NOMO-1 (cell line): ENCODE data around the gene GALNS.
A peak's percentile ranks its signal among the peaks of the same experiment; 100 is the strongest.
"Not testable (repeated sequence)": the region's sequence is repeated elsewhere in the genome, so short reads cannot be mapped to it uniquely, and the experiment has no call there.

Experiments
- DNase-seq, 2 experiments: peaks; one replicate each; lab custom pipeline; 2025; ENCODE audit not compliant: unreplicated experiment in 2 of 2; lab: John Stamatoyannopoulos, UW

The GALNS gene

DNA sequence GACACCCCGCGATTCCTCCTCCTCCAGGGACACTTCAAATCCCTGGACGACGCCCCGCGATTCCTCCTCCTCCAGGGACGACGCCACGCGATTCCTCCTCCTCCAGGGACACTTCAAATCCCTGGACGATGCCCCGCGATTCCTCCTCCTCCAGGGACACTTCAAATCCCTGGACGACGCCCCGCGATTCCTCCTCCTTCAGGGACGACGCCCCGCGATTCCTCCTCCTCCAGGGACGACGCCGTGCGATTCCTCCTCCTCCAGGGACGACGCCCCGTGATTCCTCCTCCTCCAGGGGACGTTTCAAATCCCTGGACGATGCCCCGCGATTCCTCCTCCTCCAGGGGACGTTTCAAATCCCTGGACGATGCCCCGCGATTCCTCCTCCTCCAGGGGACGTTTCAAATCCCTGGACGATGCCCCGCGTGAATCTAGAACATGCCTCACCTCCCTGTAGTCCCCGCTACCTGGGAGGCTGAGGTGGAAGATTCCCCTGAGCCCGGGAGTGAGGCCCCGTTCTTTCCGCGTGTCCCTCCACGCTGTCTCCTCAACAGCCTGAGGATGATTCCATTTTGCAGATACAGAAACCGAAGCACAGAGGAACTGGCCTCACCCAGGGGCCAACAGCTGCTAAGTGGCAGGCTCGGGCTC lies 33.1 kb upstream of the GALNS start:
- DNase-seq: not testable (repeated sequence)

DNA sequence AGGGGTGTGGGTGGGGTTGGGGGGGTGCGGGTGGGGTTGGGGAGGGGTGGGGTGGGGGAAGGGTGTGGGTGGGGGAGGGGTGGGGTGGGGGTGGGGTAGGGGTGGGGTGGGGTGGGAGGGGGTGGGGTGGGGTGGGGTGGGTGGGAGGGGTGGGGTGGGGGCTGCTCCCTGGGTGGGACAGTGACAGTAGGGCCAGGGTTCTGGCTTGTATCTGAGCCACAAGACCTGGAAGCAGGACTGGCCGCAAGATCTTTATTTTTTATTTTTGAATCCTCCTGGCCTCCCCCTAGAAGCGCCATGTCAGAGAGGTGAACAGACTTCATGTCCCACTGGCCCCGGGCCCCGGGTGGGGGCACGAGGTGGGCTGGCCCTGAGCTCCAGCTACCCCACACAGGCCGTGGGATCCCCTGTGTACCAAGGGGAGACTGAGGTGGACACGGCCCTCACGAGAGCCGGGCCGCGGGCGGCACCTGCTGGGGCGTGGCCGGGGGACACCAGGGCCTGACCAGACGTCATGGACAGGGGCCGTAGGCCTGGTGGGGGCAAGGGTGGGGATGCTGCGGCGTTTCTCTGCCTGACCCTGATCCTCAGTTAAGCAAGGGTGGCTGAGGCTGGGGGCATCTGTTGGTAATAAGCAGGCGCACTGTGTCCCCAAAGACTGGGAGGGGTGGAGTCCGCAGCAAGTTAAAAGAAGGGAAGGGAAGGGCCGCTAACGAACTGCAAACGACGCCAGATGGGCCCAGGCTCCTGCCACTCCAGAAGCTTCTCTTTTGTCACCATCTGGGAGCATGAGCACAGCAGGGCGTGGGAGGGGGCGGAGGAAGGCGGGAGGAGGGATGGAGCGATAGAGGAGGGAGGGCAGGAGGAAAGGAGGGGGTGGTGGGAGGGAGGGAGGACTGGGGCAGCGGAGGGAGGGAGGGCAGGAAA lies 32.0 kb upstream of the GALNS start:
- DNase-seq: no peak

DNA sequence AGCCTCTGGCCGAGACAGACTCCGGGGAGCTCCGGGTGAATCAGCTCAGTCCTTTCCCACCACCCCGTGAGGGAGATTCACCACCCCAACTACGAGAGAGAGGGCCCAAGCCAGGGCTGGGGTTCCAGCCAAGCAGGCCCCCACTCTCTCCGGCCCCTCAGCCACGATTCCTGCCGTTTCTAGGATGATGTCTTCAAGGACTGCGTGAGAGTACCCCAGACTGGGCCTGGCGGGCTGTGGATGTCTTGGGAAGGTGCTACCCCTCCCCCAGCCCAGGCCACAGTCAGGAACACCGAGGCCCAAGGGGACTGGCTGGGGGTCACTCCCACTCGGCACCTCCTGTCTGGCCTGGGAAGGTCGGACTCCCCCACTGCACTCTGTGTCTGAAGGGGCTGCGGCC lies 31.3 kb upstream of the GALNS start:
- no peak for DNase-seq

DNA sequence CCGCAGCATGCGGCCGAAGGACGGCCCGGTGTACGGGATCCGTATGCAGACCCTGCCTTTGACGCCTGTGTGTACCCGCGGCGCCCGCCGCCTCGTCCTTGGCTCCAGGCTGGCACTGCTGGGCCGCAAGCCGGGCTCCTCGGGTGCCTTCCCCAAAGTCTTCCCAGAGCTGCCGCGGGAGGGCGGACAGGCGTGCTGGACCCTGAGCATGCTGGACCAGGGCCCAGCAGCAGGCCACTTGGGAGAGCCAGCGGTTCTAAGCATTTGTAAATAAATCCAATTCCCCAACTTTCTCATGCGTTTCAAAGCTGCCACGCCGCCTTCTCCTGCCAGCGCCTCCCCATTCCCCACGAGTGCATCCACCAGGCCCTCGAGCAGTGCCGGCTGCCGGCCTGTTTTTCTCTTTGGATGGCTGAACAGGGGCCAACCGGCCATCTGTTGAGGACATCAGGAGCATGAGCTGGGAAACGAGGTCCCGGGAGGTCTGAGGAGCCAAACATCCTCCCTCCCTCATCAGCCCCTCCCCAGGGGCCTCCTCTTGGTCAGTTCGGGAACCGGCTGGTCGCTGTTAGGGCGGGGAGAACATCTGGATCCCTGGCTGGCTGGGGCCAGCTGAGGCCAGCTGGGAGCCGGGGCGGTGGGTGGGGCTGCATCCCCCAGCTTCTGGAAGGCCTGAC lies 30.2 kb upstream of the GALNS start:
- no peak for DNase-seq

DNA sequence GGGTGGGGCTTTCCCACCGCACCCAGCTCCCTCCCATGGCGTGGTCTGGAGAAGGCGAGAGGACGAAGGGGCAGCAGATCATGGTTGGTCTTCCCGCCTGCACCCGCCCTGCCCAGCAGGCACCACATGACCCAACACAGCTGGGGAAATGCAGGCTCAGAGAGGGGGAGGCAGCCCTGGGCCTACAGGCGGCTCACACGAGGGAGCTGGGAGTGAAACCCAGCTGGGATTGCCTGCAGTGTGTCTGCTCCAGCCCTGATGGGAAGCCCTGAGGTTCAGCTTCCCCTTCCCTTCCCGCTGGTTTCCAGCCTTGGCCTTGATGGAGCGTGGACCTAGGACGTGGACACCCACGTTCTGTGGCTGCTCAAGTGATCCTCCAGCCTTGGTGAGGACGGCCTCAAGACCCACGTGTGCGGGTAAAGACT lies 29.7 kb upstream of the GALNS start:
- no peak for DNase-seq

DNA sequence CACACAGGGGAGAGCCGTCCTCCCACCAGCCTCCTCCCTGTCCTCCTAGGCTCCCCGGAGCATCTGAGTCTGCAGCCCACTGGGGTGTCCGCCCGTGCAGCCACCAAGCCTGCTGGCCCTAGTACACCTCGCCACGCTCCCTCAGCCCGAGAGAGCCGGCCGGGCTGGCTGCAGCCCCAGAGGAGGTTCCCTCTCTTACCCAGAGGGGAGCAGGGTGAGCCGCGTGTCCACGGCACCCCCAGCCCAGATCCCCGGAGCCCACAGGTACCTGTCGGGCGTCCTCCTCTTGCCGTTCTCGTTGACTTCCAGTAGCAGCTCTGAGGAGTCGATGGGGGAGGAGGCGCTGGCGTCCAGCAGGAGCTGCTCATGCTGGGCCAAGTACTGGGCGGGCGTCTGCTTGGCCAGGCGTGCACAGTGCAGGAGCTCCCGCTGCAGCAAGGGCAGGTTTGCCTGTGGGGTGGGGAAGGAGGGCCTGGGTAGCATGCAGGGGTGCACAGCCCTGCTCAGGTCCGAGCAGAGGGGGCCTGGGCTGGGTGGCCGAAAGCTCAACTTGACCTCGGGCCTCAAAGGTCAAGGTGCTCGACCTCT lies 29.0 kb upstream of the GALNS start:
- DNase-seq: no peak

DNA sequence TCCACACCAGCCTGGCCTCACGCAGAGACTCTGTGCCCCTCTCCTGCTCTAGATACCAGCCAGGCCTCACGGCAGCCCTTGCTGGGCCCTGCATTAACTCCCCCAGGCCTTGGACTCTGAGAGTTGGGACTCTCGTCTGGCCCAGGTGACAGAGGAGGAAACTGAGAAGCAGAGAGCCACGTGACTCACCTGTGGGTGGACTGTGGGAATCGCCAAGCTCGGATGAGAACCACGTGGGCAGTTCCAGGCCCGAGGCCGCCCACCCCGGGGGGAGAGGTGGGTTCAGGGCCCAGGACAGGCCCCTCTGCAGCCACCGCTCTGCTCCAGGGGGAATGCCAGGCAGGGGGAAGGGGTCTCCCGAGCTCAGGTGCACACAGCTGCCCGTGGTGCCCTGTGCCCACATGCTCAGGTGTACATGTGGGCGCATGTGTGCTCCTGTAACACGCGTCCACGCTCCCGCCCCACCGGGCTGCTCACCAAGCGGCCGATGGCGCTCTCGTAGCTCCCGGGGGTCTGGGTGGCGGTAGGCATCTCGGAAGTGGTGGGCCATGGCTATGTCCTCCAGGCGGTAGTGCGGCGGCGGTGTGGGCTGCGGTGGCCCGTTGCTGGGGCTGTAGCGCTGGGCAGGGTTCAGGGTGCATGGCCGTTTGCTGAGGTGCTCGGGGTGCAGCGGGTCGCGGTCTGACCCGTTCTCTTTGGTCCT lies 28.0 kb upstream of the GALNS start:
- DNase-seq: no peak

DNA sequence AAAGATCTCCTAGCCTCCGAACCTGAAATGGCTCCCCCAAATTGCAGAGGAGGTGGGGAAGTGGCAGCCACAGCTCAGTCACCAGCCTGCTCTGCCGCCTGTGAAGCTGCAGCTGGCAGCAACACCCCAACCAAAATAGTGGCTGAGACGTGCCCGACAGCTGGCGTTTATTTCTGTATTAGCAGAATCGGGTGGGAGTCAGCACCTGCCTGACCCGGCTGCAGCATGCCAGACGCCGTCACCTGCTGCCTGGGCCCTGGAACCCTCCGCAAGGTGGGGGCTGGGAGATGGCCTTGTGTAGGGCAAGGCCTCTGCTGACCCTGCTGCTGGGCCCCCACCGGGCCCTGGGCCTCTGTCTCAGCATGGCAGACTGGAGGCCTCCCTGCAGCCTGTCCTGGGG lies 27.2 kb upstream of the GALNS start:
- no peak for DNase-seq

DNA sequence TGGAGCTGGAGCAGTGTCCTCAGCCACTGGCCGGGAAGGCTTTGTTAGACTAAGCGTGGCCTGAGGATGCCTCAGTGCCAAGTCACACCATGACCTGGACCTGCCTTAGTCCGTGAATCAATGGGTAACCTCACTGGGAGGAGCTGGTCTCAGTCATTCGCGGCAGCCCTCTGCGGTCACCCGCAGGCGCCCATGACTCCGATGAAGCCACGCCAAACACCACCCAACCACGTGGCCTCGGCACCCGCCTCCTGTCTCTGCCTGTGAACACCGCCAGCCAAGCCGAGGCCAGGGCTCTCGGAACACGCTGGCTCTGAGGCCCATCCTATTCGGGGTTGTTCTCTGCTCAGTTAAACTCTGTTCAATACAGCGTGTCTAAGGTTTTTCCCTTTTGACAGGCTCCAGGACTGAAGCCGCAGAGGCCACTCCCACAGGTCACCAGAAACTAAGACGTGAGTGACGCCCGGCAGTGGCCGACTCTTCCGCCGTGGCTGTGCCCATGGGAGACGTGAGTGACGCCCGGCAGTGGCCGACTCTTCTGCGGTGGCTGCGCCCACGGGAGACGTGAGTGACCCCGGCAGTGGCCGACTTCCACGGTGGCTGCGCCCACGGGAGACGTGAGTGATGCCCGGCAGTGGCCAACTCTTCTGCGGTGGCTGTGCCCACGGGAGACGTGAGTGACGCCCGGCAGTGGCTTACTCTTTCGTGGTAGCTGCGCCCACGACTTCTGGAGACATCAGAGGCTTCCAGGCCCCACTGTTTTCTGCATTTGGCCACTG lies 26.6 kb upstream of the GALNS start:
- no peak for DNase-seq

DNA sequence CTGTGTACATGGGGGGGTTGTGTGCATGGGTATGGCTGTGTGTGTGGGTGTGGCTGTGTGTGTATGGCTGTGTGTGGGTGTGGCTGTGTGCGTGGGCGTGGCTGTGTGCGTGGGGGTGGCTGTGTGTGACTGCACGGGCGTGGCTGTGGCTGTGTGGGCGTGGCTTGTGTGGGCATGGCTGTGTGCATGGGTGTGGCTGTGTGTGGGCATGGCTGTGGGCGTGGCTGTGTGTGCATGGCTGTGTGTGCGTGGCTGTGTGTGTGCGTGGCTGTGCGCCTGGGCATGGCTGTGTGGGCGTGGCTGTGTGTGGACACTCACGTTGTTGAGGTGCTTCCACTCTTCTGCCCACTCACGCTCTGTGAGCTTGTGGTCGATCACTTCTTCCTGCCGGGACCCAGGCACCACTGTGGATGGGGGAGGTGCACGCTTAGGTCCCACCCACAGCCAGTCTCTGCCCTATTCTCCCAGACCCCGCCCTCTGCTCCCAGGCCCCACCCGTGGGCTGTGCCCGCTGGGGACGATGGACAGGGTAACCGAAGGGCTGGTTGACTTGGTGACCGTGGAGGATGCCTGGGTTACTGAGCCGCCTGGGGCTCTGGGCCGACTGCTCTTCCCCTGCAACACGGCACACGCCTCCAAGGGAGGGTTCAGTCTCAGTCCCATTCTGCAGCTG lies 25.7 kb upstream of the GALNS start:
- DNase-seq: peak in 1 of 2 experiments; percentile 10

DNA sequence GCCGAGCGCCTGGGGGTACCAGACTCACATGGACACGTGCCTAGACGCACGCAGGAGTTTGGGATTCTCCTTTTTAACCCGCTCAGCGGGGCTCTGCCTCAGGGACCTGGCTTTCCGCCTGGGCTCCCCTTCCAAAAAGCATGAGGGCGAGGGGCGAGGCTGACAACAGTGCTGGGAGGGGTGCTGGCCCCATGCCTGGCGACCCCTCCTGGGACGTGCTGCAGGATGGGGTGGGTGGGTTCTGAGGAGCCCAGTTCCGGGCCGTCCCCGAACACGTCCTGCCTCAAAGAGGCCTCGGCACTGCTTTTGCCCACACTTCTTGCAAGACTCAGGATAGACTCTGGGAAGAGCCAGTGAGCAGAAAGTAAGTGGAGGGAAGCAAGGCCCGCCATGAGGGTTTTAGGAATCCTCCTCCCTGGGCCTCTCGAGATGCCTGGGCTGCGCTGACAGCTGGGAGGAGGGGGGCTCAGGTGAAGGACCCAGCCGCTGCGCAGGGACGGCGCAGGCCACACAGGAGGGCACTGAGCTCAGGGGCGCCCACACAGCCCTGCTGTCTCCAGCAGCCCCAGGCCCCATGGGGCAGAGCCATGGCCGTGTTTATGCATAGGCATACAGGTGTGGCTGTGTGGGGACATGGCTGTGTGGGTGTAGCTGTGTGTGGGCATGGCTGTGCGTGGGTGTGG lies 25.1 kb upstream of the GALNS start:
- no peak for DNase-seq

DNA sequence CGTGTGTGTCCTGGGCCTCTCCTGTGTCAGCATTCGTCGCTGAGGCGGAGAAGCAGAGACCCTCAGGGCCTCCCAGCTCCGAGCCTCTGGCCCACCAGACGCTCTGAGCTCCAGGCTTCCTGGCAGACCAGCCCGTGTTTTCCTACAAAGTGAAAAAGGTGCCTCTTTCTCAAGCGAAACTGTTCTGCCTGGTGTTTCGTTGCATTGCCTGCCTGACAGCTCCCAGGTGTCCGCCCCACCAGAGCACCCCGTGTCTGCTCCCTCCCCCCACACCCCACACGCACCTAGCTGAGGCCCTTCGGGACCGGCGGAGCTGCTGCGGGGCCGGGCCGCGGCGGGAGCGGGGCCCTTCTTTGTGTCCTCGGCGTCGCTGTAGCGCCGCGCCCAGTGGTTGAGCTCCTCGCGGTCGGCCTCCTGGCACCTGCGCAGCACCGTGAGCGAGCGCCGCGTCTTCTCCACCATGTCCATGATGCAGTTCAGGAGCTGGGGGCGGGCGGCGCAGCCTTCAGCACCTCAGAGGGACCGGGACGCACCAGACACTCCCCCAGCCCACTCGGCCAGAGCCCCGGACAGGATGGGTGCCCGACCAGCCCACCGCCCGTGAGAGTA lies 24.4 kb upstream of the GALNS start:
- DNase-seq: no peak

DNA sequence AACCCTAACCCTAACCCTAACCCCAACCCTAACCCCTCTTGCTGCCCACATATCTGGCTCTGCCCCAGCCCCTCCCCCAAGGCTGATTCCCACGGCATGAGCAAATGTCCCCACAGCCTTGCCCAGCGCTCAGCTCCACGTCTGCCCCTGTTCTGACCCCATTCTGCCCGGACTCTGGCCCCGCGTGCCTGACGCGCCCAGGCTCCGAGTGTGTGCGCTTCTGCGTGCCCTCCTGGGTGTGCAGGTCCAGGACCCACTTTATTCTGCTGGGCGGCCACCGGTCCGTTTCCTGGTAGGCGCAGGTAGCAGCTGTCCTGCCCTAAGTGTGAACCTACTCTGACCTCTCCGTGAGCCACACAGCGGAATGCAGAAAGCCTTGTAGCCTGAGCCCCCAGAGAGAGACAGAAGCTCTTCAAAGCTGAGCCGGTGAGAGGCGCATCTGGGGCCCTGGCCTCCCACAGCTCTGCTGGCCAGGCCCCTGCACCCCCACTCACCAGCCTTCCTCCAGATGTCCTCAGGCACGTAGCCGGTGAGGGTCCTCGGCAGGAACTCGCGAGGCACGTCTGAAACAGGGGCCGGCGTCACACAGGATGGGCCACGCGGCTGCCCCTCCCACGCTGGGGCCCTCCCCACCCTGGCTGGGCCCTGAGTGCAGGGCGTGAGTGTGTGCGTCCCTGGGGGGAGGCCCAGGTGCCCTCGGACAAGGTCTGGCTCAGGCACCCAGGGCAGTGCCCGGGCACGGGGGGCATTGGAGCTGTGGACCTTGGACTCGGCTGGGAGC lies 23.7 kb upstream of the GALNS start:
- no peak for DNase-seq

DNA sequence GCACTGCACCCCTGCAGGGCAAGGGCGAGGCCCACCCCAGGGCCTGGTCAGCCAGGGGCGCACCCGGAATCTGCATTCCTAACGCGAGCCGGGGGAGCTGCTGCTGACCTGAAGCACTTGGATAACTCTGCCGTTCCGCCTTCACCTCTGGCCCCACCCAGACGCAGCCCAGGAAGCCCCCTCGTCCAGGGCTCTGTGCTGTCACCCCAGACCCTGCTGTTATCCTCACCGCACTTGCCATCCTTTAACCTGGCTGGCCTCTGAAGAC lies 23.0 kb upstream of the GALNS start:
- no peak for DNase-seq

DNA sequence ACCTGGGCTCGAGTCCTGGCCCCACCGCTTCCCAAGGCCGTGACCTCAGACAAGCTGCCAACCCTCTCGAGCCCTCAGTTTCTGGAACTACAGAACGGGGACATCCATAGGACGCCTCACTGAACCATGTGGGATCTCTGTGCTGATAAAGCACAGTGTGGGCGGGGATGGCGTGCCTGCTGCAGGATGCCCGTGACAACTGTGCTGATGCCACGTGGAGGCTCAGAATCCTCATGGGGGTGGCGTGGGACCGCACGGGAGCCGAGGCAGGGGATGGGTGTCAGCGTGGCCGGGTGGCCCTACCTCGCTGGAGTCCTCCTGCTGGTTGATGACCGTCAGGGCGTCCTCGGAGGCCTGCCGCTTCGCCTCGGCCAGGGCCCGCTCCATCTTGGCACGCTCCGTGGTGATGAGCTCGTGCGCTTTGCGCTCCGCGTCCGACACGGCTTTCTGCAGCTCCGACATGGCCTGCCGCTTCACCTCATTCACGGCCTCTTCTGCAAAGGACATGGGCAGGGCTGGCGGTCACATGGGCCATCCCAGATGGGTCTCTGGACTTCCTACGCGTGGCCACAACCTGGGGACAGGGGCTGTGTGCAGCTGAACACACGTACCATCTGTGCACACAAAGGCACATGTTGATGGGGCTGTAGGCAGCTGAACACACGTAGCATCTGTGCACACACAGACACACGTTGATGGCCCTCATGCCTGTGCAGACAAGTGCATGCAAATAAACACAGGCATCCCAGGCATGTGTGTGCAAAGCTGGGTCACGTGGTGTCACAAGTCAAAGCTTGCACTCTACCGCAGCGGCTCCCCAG lies 22.4 kb upstream of the GALNS start:
- no peak for DNase-seq

DNA sequence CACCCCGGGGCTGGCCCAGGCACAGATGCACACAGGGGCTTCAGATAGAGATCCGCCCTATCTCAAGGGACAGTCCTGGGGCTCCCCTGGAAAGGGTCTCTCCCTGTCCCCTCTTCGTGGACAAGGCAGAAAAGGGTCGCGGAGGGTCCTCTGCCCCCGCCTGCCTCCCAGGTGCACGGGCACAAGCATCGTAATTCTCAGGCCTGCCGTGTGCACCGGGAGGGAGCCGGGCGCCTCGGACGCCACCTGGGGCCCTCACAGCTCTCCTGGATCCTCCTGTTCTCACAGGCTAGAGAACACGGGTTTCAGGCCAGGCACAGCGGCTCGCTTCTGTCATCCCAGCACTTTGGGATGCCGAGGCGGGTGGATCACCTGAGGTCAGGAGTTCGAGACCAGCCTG lies 21.6 kb upstream of the GALNS start:
- DNase-seq: no peak
